D721Med (cell line): ENCODE results near the gene ZDHHC14.

Experiments
- DNase-seq: peaks from one replicate; pipeline ENCODE4 v3.0.0; 2011; ENCODE audit warnings: low spot score; ENCODE audit not compliant: insufficient read length
- FAIRE-seq: peaks from 2 replicates; lab custom pipeline; 2011; peaks lifted over from hg19 to GRCh38; lab: Jason Lieb, UNC
- CTCF ChIP-seq: IDR thresholded peaks from 2 replicates; pipeline ENCODE4 v1.5.1; 2012; ENCODE audit warnings: mild to moderate bottlenecking, control low read depth; ENCODE audit not compliant: insufficient read depth; ENCODE audit errors: missing control alignments

ZDHHC14 gene

GRCh38 chr6:157625764-157626163 is 244.8 kb downstream of the ZDHHC14 start:
- DNase-seq (no peak), FAIRE-seq (no peak)
- TF ChIP-seq CTCF: no peak

- no peak for FAIRE-seq
- TF ChIP-seq CTCF: no peak
- no peak for DNase-seq
Measured at GRCh38 chr6:157627195-157627966, 246.4 kb downstream of the ZDHHC14 start.

DNA sequence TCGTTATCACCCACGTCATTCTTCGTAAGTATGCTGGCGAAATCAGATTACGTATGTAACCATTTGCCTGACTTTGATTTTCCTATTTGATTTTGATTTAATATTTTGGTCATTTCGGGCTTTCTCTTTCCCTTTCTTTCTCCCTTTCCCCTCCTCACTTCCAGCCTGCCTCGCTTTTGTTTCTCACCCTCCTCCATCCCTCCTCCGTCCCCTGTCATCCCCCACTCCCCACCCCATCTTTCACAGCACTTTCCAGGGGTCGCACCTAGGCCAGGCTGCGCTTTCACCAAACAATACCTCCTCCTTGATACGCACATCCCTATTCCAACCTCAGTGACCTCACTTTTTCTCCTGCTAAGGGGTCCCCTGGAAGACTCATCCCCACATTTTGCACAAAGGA is 247.5 kb downstream of the ZDHHC14 start:
- no peak for TF ChIP-seq CTCF
- FAIRE-seq (no peak), DNase-seq (no peak)

DNA sequence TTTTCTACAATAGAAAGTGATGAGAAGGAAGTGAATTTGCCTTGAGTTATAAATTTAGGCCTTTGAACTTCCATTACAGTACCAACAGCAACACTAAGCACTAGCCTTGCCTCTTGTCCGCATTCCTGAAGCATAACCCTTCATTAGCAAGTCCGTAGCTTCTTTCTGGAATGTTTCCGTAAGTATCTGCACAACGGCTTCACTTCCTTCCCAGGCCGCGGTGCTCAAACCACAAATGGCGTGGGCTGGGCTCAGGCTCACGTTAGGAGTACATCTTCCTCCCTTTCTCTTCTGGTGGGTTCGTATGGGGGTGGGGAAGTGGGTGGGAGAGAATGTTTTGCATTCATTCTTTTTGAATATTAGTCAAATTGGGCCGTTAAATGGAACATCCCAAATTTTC is 248.2 kb downstream of the ZDHHC14 start:
- DNase-seq (no peak), FAIRE-seq (no peak)
- TF ChIP-seq CTCF: no peak

- FAIRE-seq: no peak
- TF ChIP-seq CTCF: no peak
- no peak for DNase-seq
Measured at GRCh38 chr6:157630463-157631080, 249.6 kb downstream of the ZDHHC14 start.

GRCh38 chr6:157631412-157631811 is 250.4 kb downstream of the ZDHHC14 start:
- no peak for TF ChIP-seq CTCF
- DNase-seq (no peak), FAIRE-seq (no peak)

DNA sequence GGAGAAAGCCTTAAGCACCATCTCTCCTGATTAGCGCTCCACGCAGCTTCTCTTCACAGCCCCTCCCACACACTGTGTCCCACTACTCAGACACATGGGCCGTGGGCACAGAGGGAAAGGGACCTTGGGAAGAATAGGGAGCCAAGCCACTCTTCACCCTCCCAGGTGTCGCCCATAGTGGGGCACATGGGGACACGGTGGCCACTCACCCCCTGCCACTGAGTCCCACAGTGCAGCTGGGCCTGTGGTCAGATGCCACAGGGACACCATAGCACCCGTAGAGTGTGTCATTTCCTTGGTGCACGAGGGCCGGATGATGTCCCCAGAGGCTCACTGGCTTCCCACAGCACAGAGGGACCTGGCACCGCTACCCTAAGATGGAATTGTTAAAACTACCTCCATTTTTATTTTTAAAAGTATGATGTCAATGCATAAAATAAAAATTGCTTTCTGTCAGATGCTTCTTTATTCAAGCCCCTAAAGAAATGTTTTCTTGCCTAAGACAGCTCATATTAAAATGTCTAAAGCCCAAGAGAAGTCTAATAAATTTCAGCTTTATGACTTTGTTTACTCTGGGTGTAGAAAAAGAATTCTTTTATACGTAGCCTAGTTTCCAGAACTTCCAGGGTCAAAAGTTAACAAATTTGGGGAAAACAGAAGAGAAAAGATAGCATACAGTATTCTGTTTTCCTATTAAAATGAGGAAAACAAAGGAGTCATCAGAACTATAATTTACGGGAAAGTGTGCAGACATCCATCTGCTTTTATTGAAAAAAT is 251.0 kb downstream of the ZDHHC14 start:
- no peak for TF ChIP-seq CTCF
- DNase-seq (no peak), FAIRE-seq (no peak)
